Putamen (tissue), 1 donor: ENCODE data around the gene SLC17A7.

Source experiments
- DNase-seq: peaks from one replicate; pipeline ENCODE4 v3.0.0-alpha.2; 2016; ENCODE audit warnings: low spot score

SLC17A7 gene

GRCh38 chr19:49427855-49428546 is 13.3 kb downstream of the SLC17A7 start:
- no peak for DNase-seq

GRCh38 chr19:49427339-49427738 is 14.0 kb downstream of the SLC17A7 start:
- DNase-seq: no peak

- DNase-seq: no peak
These were observed 15.3 kb downstream of the SLC17A7 start for GRCh38 chr19:49425922-49426592.

- no peak for DNase-seq
These were observed 16.1 kb downstream of the SLC17A7 start, which contains the start of gene GFY for GRCh38 chr19:49425178-49425577. Gene GFY, plus strand, starts transcription at chr19:49425388. Its CDS starts 1,043 bp downstream, at chr19:49426431.

GRCh38 chr19:49423985-49424303 is 17.4 kb downstream of the SLC17A7 start:
- DNase-seq: no peak

GRCh38 chr19:49423071-49423984 is 18.0 kb downstream of the SLC17A7 start, which contains the start of gene PTH2:
Gene PTH2, minus strand, starts transcription at chr19:49423441. Its CDS starts 102 bp downstream, at chr19:49423339.
- no peak for DNase-seq

- DNase-seq: no peak
These were observed 18.8 kb downstream of the SLC17A7 start for GRCh38 chr19:49422407-49423070.

- DNase-seq: no peak
These were observed 19.5 kb downstream of the SLC17A7 start for GRCh38 chr19:49421878-49422202.

- DNase-seq: no peak
These were observed 20.1 kb downstream of the SLC17A7 start for GRCh38 chr19:49421039-49421877.

GRCh38 chr19:49420227-49420626 is 21.1 kb downstream of the SLC17A7 start:
- DNase-seq: no peak

- no peak for DNase-seq
These were observed 22.2 kb downstream of the SLC17A7 start for GRCh38 chr19:49419173-49419572.

- no peak for DNase-seq
These were observed 22.8 kb downstream of the SLC17A7 start for GRCh38 chr19:49418511-49418910.

- no peak for DNase-seq
These were observed 24.2 kb downstream of the SLC17A7 start for GRCh38 chr19:49417088-49417487.

- DNase-seq: no peak
These were observed 25.5 kb downstream of the SLC17A7 start for GRCh38 chr19:49415810-49416200.

GRCh38 chr19:49415102-49415809 is 26.1 kb downstream of the SLC17A7 start:
- DNase-seq: no peak

- no peak for DNase-seq
These were observed 27.1 kb downstream of the SLC17A7 start for GRCh38 chr19:49414256-49414655.

- DNase-seq: no peak
These were observed 28.0 kb downstream of the SLC17A7 start for GRCh38 chr19:49413348-49413747.

- DNase-seq: no peak
These were observed 29.5 kb downstream of the SLC17A7 start for GRCh38 chr19:49411681-49412326.

GRCh38 chr19:49409441-49410029 is 31.8 kb downstream of the SLC17A7 start:
- DNase-seq: no peak
